Esophagus squamous epithelium (tissue), 5 donors: ENCODE measurements around the gene PIP4P1. TPM values are rescaled to one million over a fixed set of nuclear protein-coding genes. Genes with fewer than 3 reads are reported as not detected.
"Not testable (repeated sequence)": the region's sequence is repeated elsewhere in the genome, so short reads cannot be mapped to it uniquely, and the experiment has no call there.

ENCODE experiments used
- DNase-seq: peaks from one replicate; lab custom pipeline; 2025; lab: John Stamatoyannopoulos, UW
- H3K27ac ChIP-seq, 4 donors: fragments of 200-600 bp; sonication (generic); one replicate each; pipeline ENCODE4 v1.5.1; 2016 to 2019; ENCODE audit warnings: mild to moderate bottlenecking in 1 of 4
- H3K27me3 ChIP-seq, 4 donors: fragments of 200-600 bp; sonication (generic); 1 replicate in 3 of 4; 2 replicates in 1 of 4; pipeline versions ENCODE4 v1.5.1 to v1.6.0; 2017 to 2021; ENCODE audit warnings: antibody characterized with exemption in 1 of 4
- H3K36me3 ChIP-seq, 3 donors: fragments of 200-600 bp; sonication (generic); one replicate each; pipeline ENCODE4 v1.5.1; 2016 to 2019
- H3K4me1 ChIP-seq, 3 donors: fragments of 200-600 bp; sonication (generic); one replicate each; pipeline ENCODE4 v1.5.1; 2017 to 2019
- H3K4me3 ChIP-seq, 4 donors: fragments of 200-600 bp; sonication (generic); 1 replicate in 3 of 4; 2 replicates in 1 of 4; pipeline ENCODE4 v1.5.1; 2016 to 2019; ENCODE audit warnings: mild to moderate bottlenecking in 2 of 4, moderate library complexity in 1 of 4
- H3K9me3 ChIP-seq, 3 donors: fragments of 200-600 bp; sonication (generic); one replicate each; pipeline ENCODE4 v1.5.1; 2016 to 2019
- CTCF ChIP-seq, 6 experiments: fragments of 450-650 bp in 4 of 6; fragments of 200-600 bp in 2 of 6; sonication (generic) in 2 of 6; IDR thresholded peaks; one replicate each; pipeline ENCODE4 v1.5.1; 2016 to 2019; ENCODE audit warnings: antibody characterized with exemption in 6 of 6, mild to moderate bottlenecking in 4 of 6, moderate library complexity in 4 of 6
- POLR2A ChIP-seq, 4 donors: fragments of 450-650 bp; IDR thresholded peaks; one replicate each; pipeline ENCODE4 v1.6.1; 2017; ENCODE audit warnings: antibody characterized with exemption in 4 of 4, mild to moderate bottlenecking in 4 of 4, moderate library complexity in 3 of 4
- WGBS, 2 donors: methylation state at CpG; one replicate each; pipeline ENCODE4 v1.1.5; 2018; 5-methylcytosine and 5-hydroxymethylcytosine counted together
- intact Hi-C: fragments of 100-400 bp; cut with DNase I; formaldehyde crosslinking; loops from one replicate; pipeline ENCODE4 v1.15.0; 2022
- total RNA-seq, 4 donors: library from RNA; depleted of rRNA; stranded (reverse); fragments of >200 nt; gene quantifications; one replicate each; pipeline ENCODE4 v1.1.0, GENCODE V29; 2016
- donor health status: DM: yes; HTN: yes; CAD: no.

PIP4P1 gene
- total RNA-seq, 4 donors from 2014 or later, result 15.8 to 25.7 (median 19.1) TPM

- Histone ChIP-seq H3K27me3 (no peaks in the 10 kb centered on the region), H3K36me3 (peaks cover 22 to 47% (median 33%) of the 10 kb centered on the region in 3 donors), H3K9me3 (no peaks in the 10 kb centered on the region), H3K4me3 (no peak overlapping the region), H3K27ac (peak overlapping the region in 3 of 4 donors; percentile 12 to 97 (median 96)), H3K4me1 (peaks cover 27 to 72% (median 33%) of the 10 kb centered on the region in 3 donors)
- intact Hi-C loops, result loop anchor here (5.0 kb wide), 1 partner anchor 110 kb away; no protein-coding TSS in a partner anchor
- 60 to 69% methylated on average over 9 to 13 of the region's 13 CpGs for WGBS, 2 donors
- no peak for TF ChIP-seq POLR2A (IDR thresholded peaks at IDR 0.05)
- no peak for TF ChIP-seq CTCF (IDR thresholded peaks at IDR 0.05)
- no peak for DNase-seq
Observed at GRCh38 chr14:20456971-20457370, 4.3 kb downstream of the PIP4P1 start.

GRCh38 chr14:20455355-20456300 lies 5.6 kb downstream of the PIP4P1 start:
- Histone ChIP-seq H3K4me1 (peaks cover 26 to 67% (median 32%) of the 10 kb centered on the region in 3 donors), H3K27me3 (no peaks in the 10 kb centered on the region), H3K27ac (peak overlapping the region; percentile 85 to 98 (median 96)), H3K4me3 (peak overlapping the region; percentile 55 to 95 (median 84)), H3K9me3 (no peaks in the 10 kb centered on the region), H3K36me3 (peaks cover 25 to 61% (median 46%) of the 10 kb centered on the region in 3 donors)
- intact Hi-C loops, result loop anchor here (5.0 kb wide), 1 partner anchor 108 kb away; no protein-coding TSS in a partner anchor
- DNase-seq, result no peak
- WGBS, 2 donors, result 0% methylated on average over 34 to 39 of the region's 39 CpGs
- TF ChIP-seq CTCF (IDR thresholded peaks at IDR 0.05), result no peak
- TF ChIP-seq POLR2A (IDR thresholded peaks at IDR 0.05), result peak in 1 of 4 donors; percentile 1

GRCh38 chr14:20454516-20455354 lies 6.5 kb downstream of the PIP4P1 start, which contains the start of the genes APEX1 and OSGEP:
APEX1 (plus strand) TSS chr14:20455226; CDS start chr14:20455646, 420 bp downstream.
OSGEP (minus strand) TSS chr14:20454812; CDS start chr14:20454683, 129 bp downstream.
- DNase-seq, result peak; percentile 94
- TF ChIP-seq CTCF (IDR thresholded peaks at IDR 0.05) (no peak), POLR2A (IDR thresholded peaks at IDR 0.05) (peak in 3 of 4 donors; percentile 55 to 82 (median 67))
- H3K9me3 ChIP-seq, result no peaks in the 10 kb centered on the region
- intact Hi-C loops, result loop anchor here (5.0 kb wide), 1 partner anchor 107 kb away; no protein-coding TSS in a partner anchor
- peak within 1 kb of the TSS; percentile 55 to 95 (median 84) for H3K4me3 ChIP-seq
- H3K36me3 ChIP-seq, result peaks cover 25 to 66% (median 55%) of the 10 kb centered on the region in 3 donors
- H3K4me1 ChIP-seq, result peaks cover 18 to 58% (median 23%) of the 10 kb centered on the region in 3 donors
- H3K27ac ChIP-seq, result peak within 1 kb of the TSS; percentile 85 to 98 (median 96)
- 0% methylated on average over 14 to 40 of the region's 56 CpGs for WGBS, 2 donors
- H3K27me3 ChIP-seq, result no peaks in the 10 kb centered on the region

GRCh38 chr14:20452831-20453230 lies 8.4 kb downstream of the PIP4P1 start:
- intact Hi-C loops, DNase-seq, H3K4me3 ChIP-seq, H3K27me3 ChIP-seq, H3K27ac ChIP-seq, H3K9me3 ChIP-seq: not testable (repeated sequence)
- Histone ChIP-seq H3K4me1 (peaks cover 15 to 39% (median 20%) of the 10 kb centered on the region in 3 donors), H3K36me3 (peaks cover 24 to 66% (median 55%) of the 10 kb centered on the region in 3 donors)
- 89% methylated on average over 8 of the region's 8 CpGs for WGBS, 2 donors

- Histone ChIP-seq H3K27me3 (no peaks in the 10 kb centered on the region), H3K4me1 (no peaks in the 10 kb centered on the region), H3K4me3 (no peak overlapping the region), H3K27ac (no peak overlapping the region), H3K9me3 (no peaks in the 10 kb centered on the region), H3K36me3 (peaks cover 17 to 73% (median 56%) of the 10 kb centered on the region in 3 donors)
- TF ChIP-seq POLR2A (IDR thresholded peaks at IDR 0.05) (no peak), CTCF (IDR thresholded peaks at IDR 0.05) (no peak)
- 92 to 94% methylated on average over 5 of the region's 5 CpGs for WGBS, 2 donors
- intact Hi-C loops, result no loop called here
- no peak for DNase-seq
Observed at GRCh38 chr14:20446889-20447288, 14.3 kb downstream of the PIP4P1 start.

GRCh38 chr14:20443650-20444049 lies 17.6 kb downstream of the PIP4P1 start:
- H3K27ac ChIP-seq, DNase-seq, H3K4me1 ChIP-seq, H3K27me3 ChIP-seq, H3K9me3 ChIP-seq, intact Hi-C loops, H3K4me3 ChIP-seq: not testable (repeated sequence)
- 86 to 92% methylated on average over 2 of the region's 4 CpGs for whole genome bisulfite sequencing, 2 donors
- peaks cover 12 to 41% (median 26%) of the 10 kb centered on the region in 3 donors for H3K36me3 ChIP-seq
